Brain microvascular endothelial cell (primary cell): ENCODE data around the gene ZMYM4.

Source experiments
- DNase-seq: peaks from one replicate; pipeline ENCODE4 v3.0.0-alpha.2; 2020
- H3K27ac ChIP-seq: fragments of 250-450 bp; sonication (Bioruptor Pico); 2 replicates; pipeline ENCODE4 v1.5.1; 2020; ENCODE audit warnings: mild to moderate bottlenecking, moderate library complexity
- H3K27me3 ChIP-seq: fragments of 250-450 bp; sonication (Bioruptor Pico); replicated peaks from 2 replicates; pipeline ENCODE4 v1.5.1; 2020; ENCODE audit warnings: mild to moderate bottlenecking
- H3K36me3 ChIP-seq: fragments of 250-450 bp; sonication (Bioruptor Pico); replicated peaks from 2 replicates; pipeline ENCODE4 v1.5.1; 2020; ENCODE audit warnings: mild to moderate bottlenecking
- H3K4me3 ChIP-seq: 2 replicates; pipeline ENCODE4 v1.5.1; 2011; ENCODE audit warnings: low read depth, mild to moderate bottlenecking, control low read depth, low read length, moderate library complexity
- in situ Hi-C: cut with HindIII; loops from 2 replicates; pipeline ENCODE4 v1.10.0; 2017; ENCODE audit warnings: low sequenced_read_pairs, low pct_ligation_motif_present
- TF ChIP-seq, protein P1 (sequence below): IDR thresholded peaks from 2 replicates; pipeline ENCODE4 v1.5.1; 2011; ENCODE audit warnings: low read depth, mild to moderate bottlenecking, moderate library complexity, low read length, control low read depth, inconsistent platforms; ENCODE audit errors: missing control alignments

Gene ZMYM4

DNA sequence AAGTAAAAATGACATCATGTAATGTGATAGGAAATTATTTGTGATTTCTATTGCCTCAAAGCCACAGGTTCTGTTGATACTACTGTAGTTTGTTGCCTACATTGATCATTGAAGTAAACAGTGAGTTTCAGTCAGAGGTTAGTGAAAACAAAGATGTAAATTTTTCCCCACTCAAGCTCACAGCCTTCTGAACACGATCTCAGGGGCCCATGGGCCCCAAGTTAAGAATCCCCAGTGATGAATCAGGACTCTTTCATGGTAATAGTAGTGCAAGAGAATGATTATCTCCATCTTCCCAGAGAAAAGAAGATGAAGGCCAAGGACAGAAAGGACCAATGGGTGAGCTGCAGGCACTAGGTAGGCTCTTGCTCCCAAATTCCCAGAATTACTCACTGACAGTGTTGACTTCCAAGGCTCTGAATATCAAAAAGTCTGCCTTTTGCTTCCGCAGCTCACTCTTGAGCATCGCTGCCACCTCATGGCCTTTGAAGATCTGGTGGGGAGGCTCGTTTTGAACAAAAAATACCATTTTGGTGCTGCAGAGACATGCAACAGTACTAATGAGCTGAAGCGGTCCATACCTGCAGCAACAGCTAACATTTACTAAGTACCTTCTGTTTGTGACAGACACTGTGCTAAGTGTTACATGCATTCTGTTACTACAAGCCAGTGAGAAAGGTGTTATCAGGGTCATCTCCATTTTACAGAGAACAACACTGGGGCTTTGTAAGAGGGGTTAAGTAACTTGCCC is 175.4 kb downstream of the ZMYM4 start:
- in situ Hi-C loops: no loop called here
- Histone ChIP-seq H3K36me3 (peaks cover 55% of the 10 kb centered on the region), H3K27me3 (no peaks in the 10 kb centered on the region), H3K4me3 (no peak overlapping the region), H3K27ac (no peak overlapping the region)
- TF ChIP-seq, protein P1, sequence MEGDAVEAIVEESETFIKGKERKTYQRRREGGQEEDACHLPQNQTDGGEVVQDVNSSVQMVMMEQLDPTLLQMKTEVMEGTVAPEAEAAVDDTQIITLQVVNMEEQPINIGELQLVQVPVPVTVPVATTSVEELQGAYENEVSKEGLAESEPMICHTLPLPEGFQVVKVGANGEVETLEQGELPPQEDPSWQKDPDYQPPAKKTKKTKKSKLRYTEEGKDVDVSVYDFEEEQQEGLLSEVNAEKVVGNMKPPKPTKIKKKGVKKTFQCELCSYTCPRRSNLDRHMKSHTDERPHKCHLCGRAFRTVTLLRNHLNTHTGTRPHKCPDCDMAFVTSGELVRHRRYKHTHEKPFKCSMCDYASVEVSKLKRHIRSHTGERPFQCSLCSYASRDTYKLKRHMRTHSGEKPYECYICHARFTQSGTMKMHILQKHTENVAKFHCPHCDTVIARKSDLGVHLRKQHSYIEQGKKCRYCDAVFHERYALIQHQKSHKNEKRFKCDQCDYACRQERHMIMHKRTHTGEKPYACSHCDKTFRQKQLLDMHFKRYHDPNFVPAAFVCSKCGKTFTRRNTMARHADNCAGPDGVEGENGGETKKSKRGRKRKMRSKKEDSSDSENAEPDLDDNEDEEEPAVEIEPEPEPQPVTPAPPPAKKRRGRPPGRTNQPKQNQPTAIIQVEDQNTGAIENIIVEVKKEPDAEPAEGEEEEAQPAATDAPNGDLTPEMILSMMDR: peak; percentile 46
- no peak for DNase-seq

DNA sequence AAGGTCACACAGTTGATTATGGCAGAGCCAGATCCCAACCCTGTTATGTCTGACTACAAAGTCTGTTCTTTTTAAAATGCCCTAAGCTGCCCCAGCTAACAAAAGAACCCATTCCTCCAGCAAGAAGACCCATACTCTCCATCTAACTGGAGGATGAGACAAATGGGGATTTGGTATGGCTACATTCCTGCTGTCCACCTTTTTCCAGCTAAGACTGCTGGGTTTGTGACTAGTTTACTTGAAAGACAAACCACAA is 175.9 kb downstream of the ZMYM4 start:
- DNase-seq: no peak
- H3K27me3 ChIP-seq: no peaks in the 10 kb centered on the region
- no peak overlapping the region for H3K27ac ChIP-seq
- in situ Hi-C loops: no loop called here
- peaks cover 54% of the 10 kb centered on the region for H3K36me3 ChIP-seq
- no peak overlapping the region for H3K4me3 ChIP-seq
- TF ChIP-seq, protein P1: no peak

DNA sequence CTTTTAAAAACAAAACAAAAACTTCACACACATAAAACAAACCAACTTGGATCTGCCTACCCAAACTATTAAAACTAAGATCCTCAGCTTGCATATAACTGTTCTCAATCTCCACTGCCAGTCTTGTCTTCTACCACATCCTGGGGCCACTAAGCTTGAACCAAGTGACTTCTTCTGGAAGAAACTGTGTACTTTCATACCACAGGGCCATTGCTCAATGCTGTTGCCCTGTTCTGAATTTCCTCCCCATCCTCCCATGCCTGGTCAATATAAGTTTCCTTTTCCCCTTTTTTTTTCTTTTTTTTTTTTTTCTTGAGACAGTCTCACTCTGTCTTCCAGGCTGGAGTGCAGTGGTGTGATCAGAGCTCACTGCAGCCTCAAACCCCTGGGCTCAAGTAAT is 178.8 kb downstream of the ZMYM4 start:
- TF ChIP-seq, protein P1: no peak
- peaks cover 41% of the 10 kb centered on the region for H3K36me3 ChIP-seq
- no peak overlapping the region for H3K27ac ChIP-seq
- H3K4me3 ChIP-seq: no peak overlapping the region
- H3K27me3 ChIP-seq: no peaks in the 10 kb centered on the region
- in situ Hi-C loops: no loop called here
- no peak for DNase-seq

DNA sequence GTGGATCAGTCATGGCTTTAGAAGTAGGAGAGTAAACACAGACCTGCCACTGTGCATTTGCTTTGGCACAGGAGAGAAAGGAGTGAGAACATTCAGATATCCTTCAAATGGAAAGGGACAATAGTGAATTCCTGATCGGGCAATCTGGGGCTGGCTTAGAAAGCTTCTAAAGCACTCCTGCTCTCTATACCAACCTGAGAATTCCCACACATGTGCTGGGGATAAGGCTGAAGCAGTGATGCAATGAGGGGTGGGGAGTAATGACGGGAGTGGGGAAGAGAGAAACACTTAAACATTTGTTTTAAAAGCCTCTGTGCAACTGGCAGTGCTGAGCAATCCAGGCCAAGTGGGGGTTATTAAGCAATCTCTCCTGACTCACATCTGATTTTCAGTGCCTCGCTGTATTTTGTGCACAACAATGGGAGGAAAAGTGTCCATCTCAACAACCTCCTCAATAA is 179.9 kb downstream of the ZMYM4 start:
- TF ChIP-seq, protein P1: no peak
- H3K27me3 ChIP-seq: no peaks in the 10 kb centered on the region
- H3K27ac ChIP-seq: peak overlapping the region; percentile 98
- in situ Hi-C loops: no loop called here
- no peak overlapping the region for H3K4me3 ChIP-seq
- H3K36me3 ChIP-seq: peaks cover 32% of the 10 kb centered on the region
- DNase-seq: peak; percentile 93

DNA sequence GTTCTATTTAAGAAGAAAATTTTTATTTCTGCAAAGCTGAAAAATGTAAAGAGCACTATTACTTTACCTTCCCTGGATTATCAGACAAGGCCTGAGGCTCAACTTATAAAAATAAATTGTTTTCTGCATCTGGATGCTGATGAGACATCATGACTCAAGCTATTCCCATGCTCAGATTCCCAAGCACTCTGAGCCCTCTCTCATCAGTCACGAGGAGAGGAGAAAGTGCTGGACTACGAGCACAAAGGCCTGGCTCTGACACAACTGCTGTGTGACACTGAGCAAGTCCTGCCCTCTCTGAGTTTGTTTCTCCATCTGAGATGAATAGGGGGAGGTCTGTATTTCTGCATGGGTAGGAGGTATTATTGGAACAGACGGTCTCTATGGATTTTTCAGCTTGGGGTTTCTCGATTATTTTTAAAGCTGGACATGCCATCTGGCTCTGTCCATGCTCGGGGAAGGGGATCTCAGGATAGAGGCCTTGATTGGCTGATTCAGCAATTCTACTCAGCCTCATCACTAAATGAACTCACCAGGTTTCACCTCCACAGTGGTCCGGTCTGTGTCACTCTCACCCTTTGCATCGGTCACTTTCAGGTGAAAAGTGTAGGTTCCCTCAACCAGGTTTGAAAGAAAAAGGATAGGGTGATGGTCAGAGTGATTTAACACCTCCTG is 181.0 kb downstream of the ZMYM4 start:
- no peak overlapping the region for H3K4me3 ChIP-seq
- H3K27ac ChIP-seq: peak overlapping the region; percentile 98
- in situ Hi-C loops: no loop called here
- H3K27me3 ChIP-seq: no peaks in the 10 kb centered on the region
- peaks cover 27% of the 10 kb centered on the region for H3K36me3 ChIP-seq
- peak; percentile 95 for DNase-seq
- TF ChIP-seq, protein P1: no peak

DNA sequence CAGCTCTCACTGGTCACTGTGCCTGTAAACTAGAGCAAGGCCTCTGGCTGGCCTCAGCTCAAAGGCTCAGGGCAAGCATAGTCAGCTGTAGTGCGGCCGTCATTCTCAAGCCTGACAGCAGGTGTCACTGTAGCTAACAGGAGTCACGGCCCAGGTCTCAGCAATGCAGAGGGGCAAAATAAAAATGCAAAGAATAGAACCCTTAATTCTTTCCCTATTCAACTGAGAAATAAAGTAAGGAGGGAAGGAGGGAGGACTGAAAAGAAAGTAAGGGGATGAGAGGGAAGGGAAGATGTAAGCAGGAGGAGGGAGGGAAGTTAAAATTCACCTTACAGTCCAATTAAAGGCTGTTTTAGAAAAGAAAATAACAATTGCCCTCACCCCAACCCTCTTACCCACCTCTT is 182.6 kb downstream of the ZMYM4 start:
- peak; percentile 86 for DNase-seq
- Histone ChIP-seq H3K4me3 (no peak overlapping the region), H3K27ac (peak overlapping the region; percentile 14), H3K36me3 (peaks cover 25% of the 10 kb centered on the region), H3K27me3 (no peaks in the 10 kb centered on the region)
- TF ChIP-seq, protein P1: peak; percentile 89
- in situ Hi-C loops: no loop called here
